Activated CD4-positive, alpha-beta memory T cell treated with anti-CD3 and anti-CD28 coated beads, Interleukin-2, amount 10 ng/mL, durations not matched to agents 7 days and 5 days (primary cell): Measurements from ENCODE around the gene TNFRSF14. TPM values are rescaled to one million over a fixed set of nuclear protein-coding genes. Genes with fewer than 3 reads are reported as not detected.
"Not testable (repeated sequence)": the region's sequence is repeated elsewhere in the genome, so short reads cannot be mapped to it uniquely, and the experiment has no call there.

Source experiments
- CTCF ChIA-PET: fragments of 350-600 bp; sonication (Branson Sonifier 250); formaldehyde crosslinking; loops from one replicate; lab custom pipeline; 2021; ENCODE audit warnings: antibody characterized with exemption, inconsistent platforms; lab: Charles Lee
- POLR2A ChIA-PET: fragments of 350-600 bp; sonication (Branson Sonifier 250); formaldehyde crosslinking; loops from one replicate; lab custom pipeline; 2021; ENCODE audit warnings: antibody characterized with exemption; lab: Charles Lee
- DNase-seq: peaks from one replicate; pipeline ENCODE4 v3.0.0-alpha.2; 2020
- H3K27ac Mint-ChIP-seq: one replicate; pipeline ENCODE4 v1.8.0; 2021; ENCODE audit warnings: mild to moderate bottlenecking, mixed read lengths
- H3K27me3 Mint-ChIP-seq: one replicate; pipeline ENCODE4 v1.8.0; 2021; ENCODE audit warnings: mixed read lengths
- H3K36me3 Mint-ChIP-seq: one replicate; pipeline ENCODE4 v1.8.0; 2021; ENCODE audit warnings: low read depth, mixed read lengths
- H3K4me1 Mint-ChIP-seq: one replicate; pipeline ENCODE4 v1.8.0; 2021; ENCODE audit warnings: mixed read lengths
- H3K4me3 Mint-ChIP-seq: one replicate; pipeline ENCODE4 v1.8.0; 2021; ENCODE audit warnings: mild to moderate bottlenecking, mixed read lengths
- H3K9me3 Mint-ChIP-seq: one replicate; pipeline ENCODE4 v1.8.0; 2021; ENCODE audit warnings: mixed read lengths
- total RNA-seq, 2 experiments: library from RNA; stranded (reverse); gene quantifications; one replicate each; pipeline ENCODE4 v1.2.3, GENCODE V29; 2021

Gene TNFRSF14
- total RNA-seq, 2 experiments from 2014 or later = 171 to 173 TPM

DNA sequence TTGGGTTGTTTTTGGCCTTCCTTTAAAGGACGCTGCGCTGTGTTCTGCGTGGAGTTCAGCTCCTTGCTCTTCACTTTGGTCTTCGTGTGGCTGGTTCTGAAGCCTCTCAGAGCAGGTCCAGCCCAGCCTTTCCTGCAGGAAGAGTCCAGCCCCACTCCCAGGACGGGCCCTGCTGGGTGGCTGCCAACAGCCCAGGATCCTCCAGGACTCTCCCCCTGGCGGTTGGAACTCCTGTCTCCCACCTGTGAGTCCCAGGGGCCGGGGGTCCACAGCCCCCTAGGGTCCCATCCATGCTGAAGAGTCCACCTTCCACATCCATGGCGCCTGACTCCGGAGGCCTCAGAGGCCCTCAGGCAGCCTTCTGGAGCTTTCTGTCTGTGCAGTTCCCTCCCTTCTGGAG is 4.6 kb upstream of the TNFRSF14 start:
- CTCF ChIA-PET, H3K4me3 Mint-ChIP-seq, DNase-seq, H3K27me3 Mint-ChIP-seq, POLR2A ChIA-PET, H3K9me3 Mint-ChIP-seq: not testable (repeated sequence)
- Mint-ChIP-seq H3K4me1 (peaks cover 51% of the 10 kb centered on the region), H3K27ac (peak overlapping the region; percentile 61), H3K36me3 (peaks cover 15% of the 10 kb centered on the region)

DNA sequence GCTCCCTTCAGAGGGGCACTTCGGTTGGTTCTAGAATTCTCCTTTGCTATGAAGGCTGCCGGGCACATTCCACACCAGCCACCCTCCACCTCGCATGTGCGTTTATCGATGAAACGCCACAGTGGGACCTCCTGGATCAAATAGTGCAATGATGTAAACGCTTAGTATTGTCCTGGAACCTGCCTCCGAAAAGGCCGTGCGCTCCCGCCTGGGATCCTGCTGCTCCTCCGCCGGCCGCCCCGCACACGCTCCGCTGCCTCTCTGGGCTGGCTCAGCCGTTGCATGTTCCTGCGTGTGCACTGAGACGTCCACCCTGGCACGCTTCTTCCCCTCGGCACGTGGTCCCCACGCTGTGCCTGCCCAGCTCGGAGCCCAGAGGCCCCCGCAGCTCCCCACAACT is 4.0 kb upstream of the TNFRSF14 start:
- Mint-ChIP-seq H3K27me3 (no peaks in the 10 kb centered on the region), H3K27ac (no peak overlapping the region), H3K4me1 (peaks cover 53% of the 10 kb centered on the region), H3K9me3 (no peaks in the 10 kb centered on the region), H3K4me3 (no peak overlapping the region), H3K36me3 (peaks cover 21% of the 10 kb centered on the region)
- CTCF ChIA-PET = no interaction called here
- no peak for DNase-seq
- POLR2A ChIA-PET = no interaction called here

DNA sequence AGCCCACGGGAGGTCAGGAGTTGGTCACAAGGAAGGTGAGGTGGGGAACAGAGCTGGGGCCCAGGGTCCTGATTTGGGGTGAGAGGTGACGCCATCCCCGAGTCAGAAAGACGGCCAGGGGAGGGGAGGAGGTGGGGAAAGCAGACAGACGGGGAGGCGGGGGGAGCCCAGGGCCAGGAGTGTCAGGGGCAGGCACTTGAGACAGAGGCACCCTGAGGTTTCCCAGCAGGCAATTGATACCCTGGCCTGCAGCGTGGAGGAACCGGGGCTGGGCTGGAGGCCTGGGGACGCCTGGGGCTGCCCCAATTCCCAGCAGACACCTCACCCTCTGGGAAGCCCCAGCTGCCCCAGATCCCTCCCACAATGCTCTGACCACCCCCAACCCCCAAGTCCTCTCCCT is 3.1 kb upstream of the TNFRSF14 start:
- H3K27me3 Mint-ChIP-seq, POLR2A ChIA-PET, DNase-seq, H3K9me3 Mint-ChIP-seq, H3K4me3 Mint-ChIP-seq, H3K27ac Mint-ChIP-seq, CTCF ChIA-PET: not testable (repeated sequence)
- Mint-ChIP-seq H3K4me1 (peaks cover 56% of the 10 kb centered on the region), H3K36me3 (peaks cover 25% of the 10 kb centered on the region)

DNA sequence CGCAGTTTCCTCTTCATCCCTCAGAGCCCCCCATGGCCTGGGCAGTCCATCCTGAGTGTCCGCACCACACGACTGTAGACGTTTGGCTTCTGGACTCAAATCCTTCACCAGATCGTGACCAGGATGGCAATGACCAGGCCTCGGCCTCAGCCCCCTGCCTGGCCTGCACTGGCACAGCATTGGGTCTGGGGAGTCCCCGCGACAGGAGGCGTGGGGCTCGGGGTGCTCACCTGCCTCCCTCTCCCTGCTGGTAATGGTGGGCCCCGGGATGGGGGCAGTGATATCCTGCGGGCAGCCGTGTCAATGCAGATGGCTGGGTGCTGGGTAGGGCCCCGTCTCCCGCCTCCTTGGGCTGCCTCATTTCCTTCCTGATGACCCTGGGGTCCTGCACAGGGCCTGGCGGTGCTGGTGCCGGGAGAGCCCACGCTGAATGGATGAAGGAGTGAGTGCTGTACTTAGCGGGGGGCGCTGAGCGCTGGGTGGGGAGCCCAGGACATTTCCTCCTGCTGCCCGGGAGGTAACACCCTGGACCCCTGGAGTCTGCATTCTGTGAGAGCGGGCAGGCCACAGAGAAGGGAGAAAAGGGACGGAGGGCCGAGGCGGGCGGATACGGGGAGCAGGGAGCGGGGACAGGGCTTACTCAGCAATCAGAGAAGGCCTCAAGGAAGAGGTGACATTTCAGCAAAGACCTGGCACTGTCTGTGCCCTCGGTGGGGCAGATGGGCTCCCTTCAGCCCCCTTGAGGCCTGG is 2.1 kb upstream of the TNFRSF14 start:
- Mint-ChIP-seq H3K27me3 (no peaks in the 10 kb centered on the region), H3K4me3 (peak overlapping the region; percentile 95), H3K36me3 (peaks cover 29% of the 10 kb centered on the region), H3K4me1 (peaks cover 55% of the 10 kb centered on the region), H3K27ac (peak overlapping the region; percentile 95), H3K9me3 (no peaks in the 10 kb centered on the region)
- no peak for DNase-seq
- CTCF ChIA-PET = no interaction called here
- POLR2A ChIA-PET = interaction anchor here (2.9 to 5.1 kb wide), 3 partner anchors 7 to 31 kb away, joined by 34 to 169 read pairs (median 82); partner anchors contain the start of genes PANK4 and PRXL2B

DNA sequence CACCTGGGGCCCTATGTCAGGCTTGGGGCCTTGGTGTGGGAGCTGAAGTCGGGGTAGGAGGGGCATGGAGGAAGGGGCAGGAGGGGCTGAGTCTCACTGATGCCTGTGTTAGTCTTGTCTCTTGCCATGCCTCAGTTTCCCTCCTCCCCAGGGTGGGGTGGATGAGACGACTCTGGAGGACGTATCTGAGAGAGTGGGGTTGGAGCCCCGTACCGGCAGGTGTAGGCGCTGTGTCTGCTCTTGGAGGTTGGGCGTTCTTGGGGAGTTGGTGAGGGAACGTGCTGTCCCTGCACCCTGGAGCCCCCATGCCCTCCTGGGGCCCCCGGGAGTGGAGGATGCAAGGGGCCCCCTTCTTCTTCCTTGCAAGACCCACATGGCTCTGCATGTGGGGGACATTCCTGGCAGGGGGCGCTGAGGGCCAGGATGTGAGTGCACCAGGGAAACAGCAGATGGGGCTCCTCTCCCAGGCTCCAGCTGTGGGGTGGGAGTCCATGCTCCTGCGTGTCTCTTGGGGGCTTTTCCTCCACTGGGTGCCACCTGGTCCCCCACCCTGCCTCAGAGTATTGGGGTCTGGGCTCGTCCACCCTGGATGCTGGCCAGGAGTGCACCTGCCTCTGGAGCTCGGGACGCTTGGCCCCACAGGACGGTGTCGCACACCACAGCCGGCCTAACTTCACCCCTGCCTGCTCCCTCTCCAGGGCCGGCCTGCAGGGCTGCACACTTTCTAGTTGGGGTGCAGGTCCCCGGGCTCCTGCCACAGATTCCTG is 1.4 kb upstream of the TNFRSF14 start:
- H3K4me1 Mint-ChIP-seq = peaks cover 50% of the 10 kb centered on the region
- POLR2A ChIA-PET = interaction anchor here (0.7 to 8.3 kb wide), 6 partner anchors 8 to 141 kb away, joined by 3 to 169 read pairs (median 58); partner anchors contain the start of genes PANK4 and PRXL2B
- CTCF ChIA-PET = interaction anchor here (0.9 to 2.8 kb wide), 4 partner anchors 29 to 360 kb away, joined by 3 to 27 read pairs (median 8); partner anchors contain the start of genes FAAP20, PANK4 and PRXL2B

DNA sequence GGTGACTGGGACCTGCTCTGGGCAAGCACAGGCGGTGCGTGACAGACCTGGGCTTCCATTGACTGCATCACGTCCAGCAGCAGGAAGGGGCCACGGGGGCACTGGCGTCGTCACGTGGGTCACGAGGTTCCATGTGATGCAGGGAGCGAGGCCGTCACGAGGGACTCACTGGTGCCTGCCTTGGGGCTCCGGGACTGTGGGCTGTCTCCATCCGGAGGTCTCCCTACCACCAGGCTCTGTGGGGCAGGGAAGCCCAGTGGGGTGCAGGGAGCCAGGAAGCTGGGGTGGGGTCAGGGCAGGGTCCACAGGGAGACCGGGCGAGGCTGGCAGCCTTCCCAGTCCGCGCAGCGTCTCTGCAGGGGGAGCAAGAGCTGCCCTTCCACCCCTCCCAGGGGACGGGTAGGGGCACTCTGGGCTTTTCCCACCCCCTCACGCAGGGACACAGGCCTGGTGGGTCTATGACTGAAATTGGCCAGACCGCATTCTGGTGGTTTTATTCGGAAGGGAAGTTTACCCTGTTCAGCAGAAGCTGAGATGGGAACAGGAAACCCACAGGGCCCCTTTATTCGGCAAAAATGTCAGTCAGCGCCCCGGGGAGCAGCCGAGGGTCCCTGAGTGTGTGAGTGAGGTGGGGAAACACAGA is 416 bp upstream of the TNFRSF14 start:
- CTCF ChIA-PET = interaction anchor here (0.7 to 2.8 kb wide), 11 partner anchors 9 to 361 kb away, joined by 3 to 32 read pairs (median 5); partner anchors contain the start of genes FAAP20, PANK4 and PRXL2B
- POLR2A ChIA-PET = interaction anchor here (0.7 to 8.3 kb wide), 18 partner anchors 9 to 326 kb away, joined by 3 to 169 read pairs (median 6); partner anchors contain the start of genes HES5, MORN1, PANK4 and PRXL2B
- Mint-ChIP-seq H3K27me3 (no peaks in the 10 kb centered on the region), H3K9me3 (no peaks in the 10 kb centered on the region), H3K4me3 (peak overlapping the region; percentile 95), H3K36me3 (peaks cover 34% of the 10 kb centered on the region), H3K4me1 (peaks cover 48% of the 10 kb centered on the region), H3K27ac (peak overlapping the region; percentile 95)
- peak; percentile 88 for DNase-seq

More for the DNA sequence above, 1.4 kb upstream of the TNFRSF14 start:
- peaks cover 32% of the 10 kb centered on the region for H3K36me3 Mint-ChIP-seq
- peak; percentile 59 for DNase-seq
- H3K9me3 Mint-ChIP-seq = no peaks in the 10 kb centered on the region
- peak overlapping the region; percentile 95 for H3K4me3 Mint-ChIP-seq
- H3K27me3 Mint-ChIP-seq = no peaks in the 10 kb centered on the region
- H3K27ac Mint-ChIP-seq = peak overlapping the region; percentile 95

DNA sequence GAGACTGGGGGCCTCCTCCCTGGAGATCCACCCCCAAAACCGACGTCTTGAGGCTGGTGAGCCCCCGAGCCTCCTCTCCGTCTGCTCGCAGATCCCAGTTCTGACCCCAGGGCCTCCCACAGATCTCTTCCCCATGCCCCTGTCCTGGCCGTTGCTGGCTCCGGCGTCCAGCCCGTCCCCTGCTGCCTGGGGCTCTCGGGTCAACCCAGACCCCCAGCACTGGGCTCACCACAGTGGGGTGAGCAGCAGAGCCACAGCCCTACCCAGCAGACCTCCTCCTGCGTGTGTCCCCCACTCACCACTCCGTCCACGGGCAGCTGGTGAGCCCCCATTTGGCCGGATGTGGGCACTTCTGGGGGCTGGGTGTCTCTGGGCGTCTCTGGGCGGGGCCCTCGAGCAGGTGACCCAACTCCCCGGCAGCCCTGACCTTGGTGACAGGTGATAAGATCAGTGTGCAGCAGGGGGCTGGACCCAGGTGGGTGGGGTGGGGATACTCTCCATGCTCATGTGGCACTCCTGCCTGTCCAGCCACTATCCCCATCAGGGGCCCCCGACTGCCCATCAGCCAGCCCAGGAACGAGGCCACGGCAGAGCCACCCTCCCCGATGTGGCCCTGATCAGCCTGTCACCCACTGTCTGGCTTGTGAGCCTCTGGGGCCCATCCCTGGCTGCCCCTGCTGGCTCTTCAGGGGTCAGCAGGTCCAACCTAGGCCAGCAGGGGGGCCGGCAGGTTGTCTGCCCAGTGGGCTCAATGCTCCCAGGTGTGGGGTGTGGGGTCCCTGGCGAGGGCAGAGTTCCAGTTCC is 709 bp downstream of the TNFRSF14 start:
- POLR2A ChIA-PET = interaction anchor here (0.8 to 8.3 kb wide), 14 partner anchors 8 to 328 kb away, joined by 3 to 169 read pairs (median 8); partner anchors contain the start of genes HES5, PANK4 and PRXL2B

DNA sequence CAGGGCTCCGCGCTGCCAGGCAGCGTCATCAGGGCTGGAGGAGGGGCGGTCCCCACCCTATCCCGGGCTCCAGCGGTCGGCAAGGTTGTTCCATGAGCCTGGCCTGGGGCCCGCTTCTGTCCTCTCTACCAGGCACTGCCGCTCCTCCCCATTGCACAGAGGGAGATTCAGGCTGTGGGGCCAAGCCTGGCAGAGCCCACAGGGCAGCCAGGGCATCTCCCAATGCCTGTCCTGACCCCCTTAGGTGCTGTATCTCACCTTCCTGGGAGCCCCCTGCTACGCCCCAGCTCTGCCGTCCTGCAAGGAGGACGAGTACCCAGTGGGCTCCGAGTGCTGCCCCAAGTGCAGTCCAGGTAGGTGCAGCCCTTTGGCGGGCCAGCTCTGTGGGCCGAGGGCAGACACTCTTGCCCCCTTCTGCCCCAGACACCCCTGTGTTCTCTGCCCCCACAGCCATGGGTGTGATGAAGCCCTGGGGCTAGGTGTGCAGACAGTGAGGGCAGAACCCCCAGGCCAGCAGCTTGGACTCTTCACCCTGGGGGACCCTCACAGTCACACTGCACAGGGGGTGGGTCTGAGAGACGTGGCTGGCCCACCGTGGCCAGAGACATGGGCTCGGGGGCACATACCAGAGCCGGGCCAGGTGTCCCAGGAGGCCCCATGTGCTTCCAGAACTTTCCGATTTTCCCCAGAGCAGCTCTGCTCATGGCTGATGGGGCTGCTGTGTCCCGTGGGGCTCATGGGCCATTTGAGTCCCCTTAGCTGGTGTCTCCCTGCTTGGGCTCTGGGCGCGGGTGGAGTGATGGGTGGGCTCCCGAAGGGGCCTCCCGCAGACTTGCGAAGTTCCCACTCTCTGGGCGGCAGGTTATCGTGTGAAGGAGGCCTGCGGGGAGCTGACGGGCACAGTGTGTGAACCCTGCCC is 1.6 kb downstream of the TNFRSF14 start:
- Mint-ChIP-seq H3K9me3 (no peaks in the 10 kb centered on the region), H3K4me3 (peak overlapping the region; percentile 95), H3K4me1 (peaks cover 46% of the 10 kb centered on the region), H3K27me3 (no peaks in the 10 kb centered on the region), H3K36me3 (peaks cover 43% of the 10 kb centered on the region), H3K27ac (peak overlapping the region; percentile 95)
- POLR2A ChIA-PET = interaction anchor here (0.8 to 8.3 kb wide), 11 partner anchors 11 to 142 kb away, joined by 3 to 169 read pairs (median 15); partner anchors contain the start of genes HES5, PANK4 and PRXL2B
- no peak for DNase-seq
- CTCF ChIA-PET = interaction anchor here (2.0 to 2.8 kb wide), 2 partner anchors 11 to 27 kb away, joined by 27 to 32 read pairs; partner anchors contain the start of gene PRXL2B

More for the DNA sequence above, 709 bp downstream of the TNFRSF14 start:
- Mint-ChIP-seq H3K4me1 (peaks cover 46% of the 10 kb centered on the region), H3K36me3 (peaks cover 40% of the 10 kb centered on the region), H3K9me3 (no peaks in the 10 kb centered on the region), H3K27me3 (no peaks in the 10 kb centered on the region), H3K27ac (peak overlapping the region; percentile 95), H3K4me3 (peak overlapping the region; percentile 95)
- peak; percentile 68 for DNase-seq
- CTCF ChIA-PET = interaction anchor here (0.6 to 2.8 kb wide), 11 partner anchors 10 to 362 kb away, joined by 3 to 32 read pairs (median 5); partner anchors contain the start of genes FAAP20, PANK4 and PRXL2B

DNA sequence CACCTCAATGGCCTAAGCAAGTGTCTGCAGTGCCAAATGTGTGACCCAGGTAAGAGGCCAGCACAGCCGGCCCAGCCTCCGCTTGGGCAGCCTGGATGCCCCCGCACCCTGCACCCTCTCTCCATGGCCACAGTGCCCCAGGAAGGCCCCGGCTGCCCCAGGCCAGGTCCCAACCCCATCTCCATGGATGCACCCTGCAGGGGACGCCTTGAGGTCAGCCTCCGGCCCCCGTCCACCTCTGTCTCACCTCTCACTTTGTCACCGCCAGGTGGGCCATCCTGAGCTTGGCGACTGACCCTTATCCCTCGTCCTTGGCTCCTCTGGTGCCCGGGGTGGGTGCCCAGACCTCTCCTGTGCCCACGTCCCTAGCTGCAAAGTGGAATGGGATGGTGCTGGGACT is 2.2 kb downstream of the TNFRSF14 start:
- Mint-ChIP-seq H3K36me3 (peaks cover 46% of the 10 kb centered on the region), H3K4me3 (peak overlapping the region; percentile 62)

DNA sequence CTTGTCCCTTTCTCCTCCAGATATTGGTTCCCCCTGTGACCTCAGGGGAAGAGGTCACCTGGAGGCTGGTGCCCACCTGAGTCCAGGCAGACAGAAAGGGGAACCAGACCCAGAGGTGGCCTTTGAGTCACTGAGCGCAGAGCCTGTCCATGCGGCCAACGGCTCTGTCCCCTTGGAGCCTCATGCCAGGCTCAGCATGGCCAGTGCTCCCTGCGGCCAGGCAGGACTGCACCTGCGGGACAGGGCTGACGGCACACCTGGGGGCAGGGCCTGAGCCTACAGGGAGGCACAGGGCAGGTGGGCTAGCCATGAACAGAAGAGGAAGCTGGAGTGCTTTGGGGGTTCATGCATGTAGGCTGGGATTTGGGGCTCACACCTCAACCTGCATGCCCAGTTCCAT is 2.7 kb downstream of the TNFRSF14 start:
- ChIA-PET CTCF (interaction anchor here (4.5 kb wide), 1 partner anchor 27 kb away, joined by 32 read pairs; the partner anchor contains the start of gene PRXL2B), POLR2A (interaction anchor here (0.9 to 8.3 kb wide), 5 partner anchors 12 to 33 kb away, joined by 3 to 169 read pairs (median 3); partner anchors contain the start of genes PANK4 and PRXL2B)
- Mint-ChIP-seq H3K9me3 (no peaks in the 10 kb centered on the region), H3K4me3 (peak overlapping the region; percentile 62), H3K4me1 (peaks cover 43% of the 10 kb centered on the region), H3K27ac (peak overlapping the region; percentile 58), H3K27me3 (no peaks in the 10 kb centered on the region), H3K36me3 (peaks cover 44% of the 10 kb centered on the region)
- DNase-seq = no peak

More for the DNA sequence above, 2.2 kb downstream of the TNFRSF14 start:
- Mint-ChIP-seq H3K9me3 (no peaks in the 10 kb centered on the region), H3K27ac (peak overlapping the region; percentile 58), H3K4me1 (peaks cover 46% of the 10 kb centered on the region), H3K27me3 (no peaks in the 10 kb centered on the region)
- no peak for DNase-seq
- CTCF ChIA-PET = no interaction called here
- POLR2A ChIA-PET = interaction anchor here (0.8 to 8.3 kb wide), 5 partner anchors 11 to 27 kb away, joined by 3 to 169 read pairs (median 3); partner anchors contain the start of gene PRXL2B
